ENCODE data around the gene TEX101. TPM values are rescaled to one million over a fixed set of nuclear protein-coding genes. Genes with fewer than 3 reads are reported as not detected.

Gene TEX101
- polyA plus RNA-seq, 3 donors: 0.16 TPM; not detected in 2

GRCh38 chr19:43439032-43439708, 24.5 kb downstream of the TEX101 start:
- Mint-ChIP-seq H3K4me1 (peaks cover 26% of the 10 kb centered on the region), H3K27me3 (ENCODE audit: low read depth in 3 of 3) (peaks cover 11 to 18% (median 11%) of the 10 kb centered on the region in 3 donors), H3K36me3 (no peaks in the 10 kb centered on the region), H3K4me3 (peak overlapping the region in 1 of 2 donors; percentile 15), H3K27ac (peak overlapping the region in 6 of 7 donors; percentile 37 to 95 (median 90)), H3K9me3 (peaks cover 0 to 2% (median 0%) of the 10 kb centered on the region in 7 donors)
- intact Hi-C loops (cut with micrococcal nuclease): no loop called here
- TF ChIP-seq CTCF (IDR thresholded peaks at IDR 0.05): no peak
- Histone ChIP-seq H3K9me3 (replicated peaks in 1 of 2; ENCODE audit: control insufficient read depth in 1 of 2, insufficient read depth in 1 of 2, low read length in 2 of 2) (no peaks in the 10 kb centered on the region), H3K79me2 (ENCODE audit: insufficient read depth, low read length) (no peaks in the 10 kb centered on the region), H3K27ac (ENCODE audit: low read depth in 1 of 2, low read length in 2 of 2) (peak overlapping the region; percentile 72 to 93), H2AFZ (ENCODE audit: insufficient read depth, low read depth, low read length, poor library complexity, severe bottlenecking) (peak overlapping the region; percentile 24), H4K20me1 (ENCODE audit: insufficient read depth, low read length) (no peaks in the 10 kb centered on the region), H3K4me1 (ENCODE audit: control insufficient read depth in 1 of 2, insufficient read depth in 2 of 2, low read length in 2 of 2) (peaks cover 30 to 31% of the 10 kb centered on the region in 2 donors), H3K27me3 (ENCODE audit: control insufficient read depth in 2 of 2, insufficient read depth in 2 of 2, low read length in 2 of 2) (no peaks in the 10 kb centered on the region), H3K4me3 (replicated peaks in 1 of 3; ENCODE audit: low read depth in 2 of 3, low read length in 3 of 3) (peak overlapping the region in 1 of 3 experiments; percentile 8), H3K4me2 (replicated peaks; ENCODE audit: extremely low read depth, low read length, poor library complexity, severe bottlenecking) (peak overlapping the region; percentile 19), H3K9ac (ENCODE audit: insufficient read depth, low read length, poor library complexity, severe bottlenecking) (peak overlapping the region; percentile 51), H3K36me3 (replicated peaks in 1 of 2; ENCODE audit: control insufficient read depth in 1 of 2, insufficient read depth in 2 of 2, low read length in 2 of 2) (no peaks in the 10 kb centered on the region)
- WGBS (ENCODE audit: insufficient coverage): 76% methylated on average over 5 of the region's 14 CpGs
- peak; percentile 86 to 93 (median 88) for DNase-seq

- H3K27me3 ChIP-seq (ENCODE audit: control insufficient read depth in 2 of 2, insufficient read depth in 2 of 2, low read length in 2 of 2): no peaks in the 10 kb centered on the region
- Mint-ChIP-seq H3K4me3 (no peak overlapping the region), H3K27me3 (ENCODE audit: low read depth in 3 of 3) (peaks cover 9 to 19% (median 11%) of the 10 kb centered on the region in 3 donors), H3K36me3 (no peaks in the 10 kb centered on the region), H3K27ac (peak overlapping the region in 5 of 7 donors; percentile 37 to 95 (median 87)), H3K4me1 (peaks cover 29% of the 10 kb centered on the region), H3K9me3 (peaks cover 0 to 2% (median 0%) of the 10 kb centered on the region in 7 donors)
- no peaks in the 10 kb centered on the region for H3K36me3 ChIP-seq (replicated peaks in 1 of 2; ENCODE audit: control insufficient read depth in 1 of 2, insufficient read depth in 2 of 2, low read length in 2 of 2)
- H2AFZ ChIP-seq (ENCODE audit: insufficient read depth, low read depth, low read length, poor library complexity, severe bottlenecking): peak overlapping the region; percentile 24
- H3K4me2 ChIP-seq (replicated peaks; ENCODE audit: extremely low read depth, low read length, poor library complexity, severe bottlenecking): peak overlapping the region; percentile 19
- peaks cover 32 to 36% of the 10 kb centered on the region in 2 donors for H3K4me1 ChIP-seq (ENCODE audit: control insufficient read depth in 1 of 2, insufficient read depth in 2 of 2, low read length in 2 of 2)
- TF ChIP-seq CTCF (IDR thresholded peaks at IDR 0.05): no peak
- no peaks in the 10 kb centered on the region for H3K9me3 ChIP-seq (replicated peaks in 1 of 2; ENCODE audit: control insufficient read depth in 1 of 2, insufficient read depth in 1 of 2, low read length in 2 of 2)
- H3K79me2 ChIP-seq (ENCODE audit: insufficient read depth, low read length): no peaks in the 10 kb centered on the region
- peak overlapping the region; percentile 15 for H3K9ac ChIP-seq (ENCODE audit: insufficient read depth, low read length, poor library complexity, severe bottlenecking)
- DNase-seq: no peak
- peak overlapping the region in 1 of 3 experiments; percentile 8 for H3K4me3 ChIP-seq (replicated peaks in 1 of 3; ENCODE audit: low read depth in 2 of 3, low read length in 3 of 3)
- peak overlapping the region in 1 of 2 donors; percentile 76 for H3K27ac ChIP-seq (ENCODE audit: low read depth in 1 of 2, low read length in 2 of 2)
- no peaks in the 10 kb centered on the region for H4K20me1 ChIP-seq (ENCODE audit: insufficient read depth, low read length)
- intact Hi-C loops (cut with micrococcal nuclease): no loop called here
These were observed 25.0 kb downstream of the TEX101 start for GRCh38 chr19:43439709-43440063.

Measured in CD14-positive monocyte (primary cell).